Measurements from ENCODE around the gene PRKCB. TPM values are rescaled to one million over a fixed set of nuclear protein-coding genes. Genes with fewer than 3 reads are reported as not detected.

Gene PRKCB
- total and polyA plus RNA-seq, 2 of the 8 experiments (the other 6 are each of a cell fraction or from before 2014, with no cell fraction given), result 7.1 to 12.1 TPM

DNA sequence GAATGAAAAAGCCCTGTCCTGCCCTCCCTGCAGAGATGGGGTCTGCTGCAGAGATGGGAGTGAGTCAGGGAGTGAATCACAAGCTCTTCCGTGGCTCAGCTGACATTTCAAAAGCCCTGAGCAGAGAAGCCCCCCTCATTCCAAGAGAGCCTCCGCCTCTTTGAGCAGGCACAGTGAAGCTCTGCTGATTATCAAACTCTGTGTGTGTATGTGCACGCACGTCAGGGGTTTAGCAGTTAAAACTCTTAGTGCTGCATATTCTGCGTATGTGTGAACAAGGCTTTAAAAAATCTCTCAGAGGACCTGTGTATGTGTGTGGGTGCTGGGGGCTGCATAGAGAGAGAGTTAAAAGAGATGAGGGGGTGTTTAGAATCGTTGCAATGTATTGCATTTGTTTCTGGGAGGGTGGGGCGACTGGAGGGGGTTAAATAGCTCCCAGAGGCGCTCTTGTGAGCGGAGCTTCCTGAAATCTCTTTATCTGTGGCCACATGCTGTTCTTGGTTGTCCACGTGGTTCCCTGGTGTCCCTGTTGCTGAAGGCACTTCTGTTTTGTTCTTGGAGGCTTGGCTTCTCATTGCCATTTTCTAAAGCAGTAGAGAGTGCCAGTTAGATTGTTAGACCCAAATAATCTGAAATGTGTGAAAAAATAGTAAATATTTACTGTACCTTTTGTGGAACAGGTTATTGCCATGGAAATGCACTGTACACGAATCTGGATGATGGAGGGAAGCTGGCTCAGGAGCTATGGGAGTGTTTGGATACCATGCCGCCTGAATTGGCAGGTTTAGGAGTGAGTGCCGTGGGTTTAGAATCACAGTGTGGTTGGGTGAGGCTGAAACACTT is 116.6 kb downstream of the PRKCB start:
- no peaks in the 10 kb centered on the region for H4K20me1 ChIP-seq (replicated peaks in 1 of 2; ENCODE audit: control insufficient read depth in 1 of 2, insufficient read depth in 2 of 2, low read length in 2 of 2)
- no peak overlapping the region for H2BK15ac ChIP-seq (ENCODE audit: low read length)
- H4K5ac ChIP-seq (ENCODE audit: insufficient read length, low read depth, low read length), result no peak overlapping the region
- H2AK5ac ChIP-seq (ENCODE audit: low read depth, low read length), result peak overlapping the region; percentile 54; the same call in 1 of the 2 replicates
- H2BK5ac ChIP-seq (ENCODE audit: low read depth, low read length), result no peak overlapping the region
- no peaks in the 10 kb centered on the region for H3K36me3 ChIP-seq (ENCODE audit: control insufficient read depth in 2 of 4, insufficient read depth in 4 of 4, low read length in 3 of 4)
- no peak for DNase-seq (ENCODE audit: low read depth in 1 of 2, low spot score in 2 of 2)
- no peak overlapping the region for H2BK20ac ChIP-seq (ENCODE audit: low read length)
- no peaks in the 10 kb centered on the region for H3K9me3 ChIP-seq (ENCODE audit: insufficient read depth in 2 of 2, low read depth in 1 of 2, low read length in 1 of 2)
- WGBS, 2 experiments (ENCODE audit: extremely low coverage in 1 of 2, insufficient coverage in 1 of 2, insufficient read length in 1 of 2, insufficient replicate concordance in 2 of 2, low coverage in 1 of 2, low lambda C conversion rate in 2 of 2, missing lambda C conversion rate in 1 of 2), result 53% methylated on average over 13 of the region's 13 CpGs; no CpG with 5 or more reads in 1 of the 2 experiments
- H3K4ac ChIP-seq (replicated peaks; ENCODE audit: insufficient read length, low read depth, low read length), result no peak overlapping the region
- TF ChIP-seq ZNF274 (IDR thresholded peaks at IDR 0.05; ENCODE audit: borderline replicate concordance, extremely low read depth, low read length) (no peak), KDM1A (IDR thresholded peaks at IDR 0.05; ENCODE audit: borderline replicate concordance, low read length) (no peak), BRCA1 (IDR thresholded peaks at IDR 0.05; ENCODE audit: low read depth, low read length) (no peak), EGR1 (IDR thresholded peaks at IDR 0.05; ENCODE audit: borderline replicate concordance, low read depth, low read length) (no peak), BACH1 (IDR thresholded peaks at IDR 0.05; ENCODE audit: low read length) (no peak), GABPA (IDR thresholded peaks at IDR 0.05; ENCODE audit: borderline replicate concordance, insufficient read depth, low read length) (no peak), SIRT6 (IDR thresholded peaks at IDR 0.05; ENCODE audit: low read length) (no peak)
- TF ChIP-seq, protein P1, sequence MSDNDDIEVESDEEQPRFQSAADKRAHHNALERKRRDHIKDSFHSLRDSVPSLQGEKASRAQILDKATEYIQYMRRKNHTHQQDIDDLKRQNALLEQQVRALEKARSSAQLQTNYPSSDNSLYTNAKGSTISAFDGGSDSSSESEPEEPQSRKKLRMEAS (IDR thresholded peaks at IDR 0.05), result peak; percentile 64
- H3K79me1 ChIP-seq (ENCODE audit: low read depth, low read length), result no peaks in the 10 kb centered on the region
- FAIRE-seq, result peak; percentile 13
- H3K27ac ChIP-seq (ENCODE audit: low read depth, low read length), result no peak overlapping the region
- no peaks in the 10 kb centered on the region for H3K27me3 ChIP-seq (replicated peaks in 1 of 4; ENCODE audit: control insufficient read depth in 3 of 4, extremely low read depth in 1 of 4, insufficient read depth in 3 of 4, low read length in 3 of 4)
- no peaks in the 10 kb centered on the region for H3K79me2 ChIP-seq (ENCODE audit: control insufficient read depth in 1 of 2, insufficient read depth in 2 of 2, low read length in 2 of 2)
- H3K23ac ChIP-seq (ENCODE audit: insufficient read length), result no peak overlapping the region
- POLR2A ChIA-PET (ENCODE audit: partially characterized antibody), result interaction anchor here (1.2 kb wide), 1 partner anchor 149 kb away, joined by 3 read pairs; no protein-coding TSS in a partner anchor
- peak overlapping the region; percentile 52 to 55 for H3K4me2 ChIP-seq (ENCODE audit: insufficient read depth in 1 of 2, low read depth in 2 of 2, low read length in 2 of 2)
- H2AFZ ChIP-seq (ENCODE audit: low read length), result 0 out of 2 replicates have a peak overlapping the region, but pooled peaks have one; percentile 14
- CTCF ChIA-PET (ENCODE audit: partially characterized antibody), result interaction anchor here (0.7 to 1.4 kb wide), 5 partner anchors 13 to 152 kb away, joined by 3 read pairs; no protein-coding TSS in a partner anchor
- H3K14ac ChIP-seq (ENCODE audit: insufficient read length), result no peak overlapping the region
- H3K9ac ChIP-seq (replicated peaks in 1 of 4; ENCODE audit: extremely low read depth in 1 of 4, low read depth in 3 of 4, low read length in 3 of 4), result no peak overlapping the region
- H2BK120ac ChIP-seq (replicated peaks; ENCODE audit: low read depth, low read length), result no peak overlapping the region
- no peak overlapping the region for H3K56ac ChIP-seq (replicated peaks; ENCODE audit: insufficient read length, low read depth, low read length)
- peaks cover 2 to 11% (median 5%) of the 10 kb centered on the region in 4 experiments; a peak in 4 of 7 replicates for H3K4me1 ChIP-seq (replicated peaks in 1 of 4; ENCODE audit: control insufficient read depth in 3 of 4, insufficient read depth in 4 of 4, low read length in 3 of 4)
- H3K4me3 ChIP-seq (ENCODE audit: extremely low read depth in 1 of 4, insufficient read depth in 2 of 4, low read depth in 3 of 4, low read length in 4 of 4), result peak overlapping the region in 1 of 4 experiments; percentile 14; a peak in 1 of 8 replicates
- H2BK12ac ChIP-seq (ENCODE audit: low read depth, low read length), result peak overlapping the region; percentile 84
- H3K23me2 ChIP-seq (ENCODE audit: low read depth, low read length), result no peaks in the 10 kb centered on the region
- peak overlapping the region; percentile 45 for H4K91ac ChIP-seq (replicated peaks; ENCODE audit: insufficient read length, low read length)
- H4K8ac ChIP-seq (ENCODE audit: extremely low read depth, insufficient read depth, low read length), result no peak overlapping the region
- H3K18ac ChIP-seq (ENCODE audit: extremely low read depth, low read length), result peak overlapping the region; percentile 48; the same call in 1 of the 2 replicates
